Gastrocnemius medialis (tissue), 4 donors: ENCODE measurements around the gene XYLT1. TPM values are rescaled to one million over a fixed set of nuclear protein-coding genes. Genes with fewer than 3 reads are reported as not detected.

ENCODE experiments used
- ATAC-seq, 2 donors: fragments of 150-250 bp; one replicate each; pipeline ENCODE4 v1.9.1; 2016
- DNase-seq, 2 donors: peaks; one replicate each; pipeline ENCODE4 v3.0.0-alpha.2; 2019
- H3K27ac ChIP-seq, 4 donors: fragments of 200-600 bp; sonication (generic); 1 replicate in 1 of 4; 2 replicates in 3 of 4; pipeline ENCODE4 v1.5.1; 2016 to 2018; ENCODE audit warnings: mild to moderate bottlenecking in 2 of 4, moderate library complexity in 1 of 4
- H3K27me3 ChIP-seq, 3 donors: fragments of 200-600 bp; sonication (generic) in 2 of 3; 1 replicate in 1 of 3; 2 replicates in 2 of 3; pipeline versions ENCODE4 v1.5.1 to v1.6.0; 2016 to 2019; ENCODE audit warnings: mild to moderate bottlenecking in 1 of 3, moderate library complexity in 1 of 3
- H3K36me3 ChIP-seq, 2 donors: fragments of 200-600 bp; sonication (generic) in 1 of 2; one replicate each; pipeline ENCODE4 v1.5.1; 2017 to 2018
- H3K4me1 ChIP-seq, 2 donors: fragments of 200-600 bp; sonication (generic) in 1 of 2; one replicate each; pipeline ENCODE4 v1.5.1; 2016 to 2017; ENCODE audit warnings: mild to moderate bottlenecking in 2 of 2
- H3K4me3 ChIP-seq, 4 donors: fragments of 200-600 bp; sonication (generic) in 3 of 4; 1 replicate in 1 of 4; 2 replicates in 3 of 4; pipeline ENCODE4 v1.5.1; 2016 to 2019; ENCODE audit warnings: mild to moderate bottlenecking in 2 of 4
- H3K9me3 ChIP-seq, 3 donors: fragments of 200-600 bp; sonication (generic) in 2 of 3; 1 replicate in 1 of 3; 2 replicates in 2 of 3; pipeline ENCODE4 v1.5.1; 2016 to 2019
- CTCF ChIP-seq, 5 experiments: fragments of 450-650 bp in 3 of 5; fragments of 200-600 bp in 2 of 5; sonication (generic) in 2 of 5; IDR thresholded peaks in 4 of 5; conservative IDR thresholded peaks in 1 of 5; 1 replicate in 4 of 5; 2 replicates in 1 of 5; pipeline ENCODE4 v1.5.1; 2016 to 2019; ENCODE audit warnings: antibody characterized with exemption in 5 of 5, mild to moderate bottlenecking in 3 of 5, moderate library complexity in 3 of 5
- POLR2A ChIP-seq, 2 donors: fragments of 450-650 bp; IDR thresholded peaks; one replicate each; pipeline ENCODE4 v1.6.1; 2017; ENCODE audit warnings: antibody characterized with exemption in 2 of 2, mild to moderate bottlenecking in 2 of 2, moderate library complexity in 2 of 2
- in situ Hi-C, 4 donors: fragments of 200-750 bp; cut with MboI; loops; one replicate each; pipeline versions ENCODE4 v1.15.0 to v1.8.0; 2017; ENCODE audit warnings: low sequenced_read_pairs in 4 of 4
- intact Hi-C: fragments of 100-400 bp; cut with DNase I; formaldehyde crosslinking; loops from one replicate; pipeline ENCODE4 v1.15.1; 2023; ENCODE audit warnings: low total_unique reads
- total RNA-seq, 4 donors: library from RNA; depleted of rRNA; stranded (reverse); fragments of >200 nt; gene quantifications; one replicate each; pipeline versions ENCODE4 v1.1.0 to v1.2.3, GENCODE V29; 2016

XYLT1 gene
- total RNA-seq, 4 donors from 2014 or later = 0.87 to 7.9 (median 1.4) TPM

- H3K4me1 ChIP-seq = no peaks in the 10 kb centered on the region
- H3K4me3 ChIP-seq = no peak overlapping the region
- no peaks in the 10 kb centered on the region for H3K36me3 ChIP-seq
- H3K27me3 ChIP-seq = no peaks in the 10 kb centered on the region
- TF ChIP-seq CTCF (IDR thresholded peaks at IDR 0.05 in 4 of 5, conservative IDR thresholded peaks at IDR 0.05 in 1 of 5) (no peak), POLR2A (IDR thresholded peaks at IDR 0.05) (no peak)
- H3K9me3 ChIP-seq = no peaks in the 10 kb centered on the region
- ATAC-seq (no peak), DNase-seq (no peak)
- H3K27ac ChIP-seq = no peak overlapping the region
- in situ Hi-C loops = no loop called here
- intact Hi-C loops = no loop called here
Observed at GRCh38 chr16:17056666-17057065, 414.1 kb downstream of the XYLT1 start.

GRCh38 chr16:17053536-17054160 lies 417.1 kb downstream of the XYLT1 start:
- no peak overlapping the region for H3K4me3 ChIP-seq
- no peaks in the 10 kb centered on the region for H3K36me3 ChIP-seq
- no peak overlapping the region for H3K27ac ChIP-seq
- intact Hi-C loops = no loop called here
- TF ChIP-seq POLR2A (IDR thresholded peaks at IDR 0.05) = no peak
- TF ChIP-seq CTCF (IDR thresholded peaks at IDR 0.05 in 4 of 5, conservative IDR thresholded peaks at IDR 0.05 in 1 of 5) = no peak
- H3K4me1 ChIP-seq = no peaks in the 10 kb centered on the region
- H3K9me3 ChIP-seq = no peaks in the 10 kb centered on the region
- ATAC-seq (no peak), DNase-seq (no peak)
- no peaks in the 10 kb centered on the region for H3K27me3 ChIP-seq
- in situ Hi-C loops = no loop called here
